Measurements from ENCODE around the gene AMZ1.

The AMZ1 gene

GRCh38 chr7:2640846-2641316, 47.1 kb upstream of the AMZ1 start:
- H3K4me3 ChIP-seq (ENCODE audit: control insufficient read depth, low read depth, low read length), result no peak overlapping the region
- TF ChIP-seq CTCF (conservative IDR thresholded peaks at IDR 0.05; ENCODE audit: control insufficient read depth, insufficient read depth, low read depth, low read length), result no peak
- no peak for DNase-seq (ENCODE audit: low read depth)

DNA sequence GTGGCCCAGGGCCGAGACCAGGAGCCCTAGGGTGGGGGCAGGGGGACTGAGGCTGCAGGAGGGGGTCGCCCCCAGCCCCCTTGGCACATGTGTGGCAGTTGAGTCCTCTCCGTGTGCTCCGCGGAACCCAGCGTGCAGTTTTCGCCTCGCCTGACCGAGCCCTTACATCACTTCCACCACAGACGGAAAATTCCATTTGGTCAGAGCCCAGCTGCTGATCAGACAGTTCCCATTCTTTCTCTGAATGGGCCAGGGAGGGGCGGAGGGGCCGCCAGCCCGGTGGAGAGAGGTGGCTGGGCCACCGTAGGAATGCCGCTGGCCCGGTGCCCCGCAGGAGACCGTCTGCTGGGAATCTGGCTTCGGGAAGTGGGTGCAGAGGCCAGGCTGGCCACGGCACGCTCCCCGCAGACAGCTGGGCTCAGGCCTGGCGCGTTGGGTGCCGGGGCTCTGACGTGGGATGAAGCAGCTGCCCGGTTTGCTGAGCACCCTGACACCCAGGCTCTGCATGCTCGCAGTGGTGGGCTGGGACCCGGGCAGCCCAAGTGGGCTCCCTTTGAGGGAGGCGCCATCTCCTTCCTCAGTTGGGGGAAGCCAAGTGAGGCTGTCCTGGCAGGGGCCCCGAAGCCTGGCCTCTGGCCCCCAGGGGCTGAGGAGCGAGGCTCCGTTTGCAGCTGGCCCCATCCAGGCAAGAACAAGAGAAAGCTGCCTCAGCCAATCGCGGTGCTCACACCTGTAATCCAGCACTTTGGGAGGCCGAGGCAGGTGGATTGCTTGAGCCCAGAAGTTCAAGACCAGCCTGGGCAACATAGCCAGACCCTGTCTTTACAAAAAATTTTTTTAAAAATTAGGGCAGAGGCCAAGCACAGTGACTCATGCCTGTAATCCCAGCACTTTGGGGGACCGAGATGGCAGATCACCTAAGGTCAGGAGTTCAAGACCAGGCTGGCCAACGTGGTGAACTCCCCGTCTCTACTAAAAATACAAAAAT, 46.3 kb upstream of the AMZ1 start:
- DNase-seq (ENCODE audit: low read depth), result peak; percentile 92
- H3K4me3 ChIP-seq (ENCODE audit: control insufficient read depth, low read depth, low read length), result no peak overlapping the region
- no peak for TF ChIP-seq CTCF (conservative IDR thresholded peaks at IDR 0.05; ENCODE audit: control insufficient read depth, insufficient read depth, low read depth, low read length)

DNA sequence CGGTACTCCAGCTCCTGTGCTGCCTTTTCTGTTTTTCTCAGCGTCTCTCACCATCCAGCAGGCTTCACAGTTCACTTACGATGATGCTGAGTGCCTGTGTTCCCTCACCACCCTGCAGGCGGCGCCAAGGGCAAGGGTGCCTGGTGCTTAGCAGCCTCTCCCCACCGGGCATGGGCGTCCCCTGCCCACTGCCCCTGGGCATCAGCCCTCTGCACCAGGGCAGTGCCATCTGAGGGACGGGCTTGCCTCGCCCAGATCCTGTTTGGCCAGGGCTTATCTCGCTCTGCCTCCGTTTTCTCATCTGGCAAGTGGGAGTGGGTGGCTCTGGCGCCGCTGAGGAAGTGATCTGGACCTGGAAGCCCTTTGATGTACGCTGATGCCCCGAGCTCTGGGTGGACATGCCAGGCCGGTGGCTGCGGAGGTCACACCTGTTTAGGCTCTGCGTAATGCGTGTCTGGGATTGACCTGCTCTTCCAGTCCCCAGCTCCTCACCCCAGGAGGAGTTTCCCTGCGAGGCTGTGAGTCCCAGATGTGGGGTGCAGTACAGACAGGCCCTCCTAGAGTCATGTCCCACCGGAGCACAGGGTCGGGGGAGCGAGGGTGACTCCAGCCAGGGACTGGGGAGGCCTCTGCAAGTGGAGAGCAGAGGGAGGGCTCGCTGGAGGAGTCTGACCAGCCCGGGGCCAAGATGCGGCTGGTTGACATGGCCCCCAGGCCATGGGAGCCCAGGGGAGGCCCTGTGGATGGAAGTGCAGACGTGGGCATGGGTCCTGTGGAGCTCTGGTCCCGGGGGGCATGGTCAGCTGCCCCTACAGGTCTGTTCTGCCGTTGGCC, 44.4 kb upstream of the AMZ1 start:
- no peak for TF ChIP-seq CTCF (conservative IDR thresholded peaks at IDR 0.05; ENCODE audit: control insufficient read depth, insufficient read depth, low read depth, low read length)
- no peak overlapping the region for H3K4me3 ChIP-seq (ENCODE audit: control insufficient read depth, low read depth, low read length)
- no peak for DNase-seq (ENCODE audit: low read depth)

GRCh38 chr7:2644220-2644561, 43.8 kb upstream of the AMZ1 start:
- no peak overlapping the region for H3K4me3 ChIP-seq (ENCODE audit: control insufficient read depth, low read depth, low read length)

GRCh38 chr7:2644562-2645273, 43.3 kb upstream of the AMZ1 start:
- TF ChIP-seq CTCF (conservative IDR thresholded peaks at IDR 0.05; ENCODE audit: control insufficient read depth, insufficient read depth, low read depth, low read length), result no peak
- H3K4me3 ChIP-seq (ENCODE audit: control insufficient read depth, low read depth, low read length), result no peak overlapping the region
- no peak for DNase-seq (ENCODE audit: low read depth)

More at GRCh38 chr7:2644220-2644561, 43.8 kb upstream of the AMZ1 start:
- TF ChIP-seq CTCF (conservative IDR thresholded peaks at IDR 0.05; ENCODE audit: control insufficient read depth, insufficient read depth, low read depth, low read length), result no peak
- no peak for DNase-seq (ENCODE audit: low read depth)

DNA sequence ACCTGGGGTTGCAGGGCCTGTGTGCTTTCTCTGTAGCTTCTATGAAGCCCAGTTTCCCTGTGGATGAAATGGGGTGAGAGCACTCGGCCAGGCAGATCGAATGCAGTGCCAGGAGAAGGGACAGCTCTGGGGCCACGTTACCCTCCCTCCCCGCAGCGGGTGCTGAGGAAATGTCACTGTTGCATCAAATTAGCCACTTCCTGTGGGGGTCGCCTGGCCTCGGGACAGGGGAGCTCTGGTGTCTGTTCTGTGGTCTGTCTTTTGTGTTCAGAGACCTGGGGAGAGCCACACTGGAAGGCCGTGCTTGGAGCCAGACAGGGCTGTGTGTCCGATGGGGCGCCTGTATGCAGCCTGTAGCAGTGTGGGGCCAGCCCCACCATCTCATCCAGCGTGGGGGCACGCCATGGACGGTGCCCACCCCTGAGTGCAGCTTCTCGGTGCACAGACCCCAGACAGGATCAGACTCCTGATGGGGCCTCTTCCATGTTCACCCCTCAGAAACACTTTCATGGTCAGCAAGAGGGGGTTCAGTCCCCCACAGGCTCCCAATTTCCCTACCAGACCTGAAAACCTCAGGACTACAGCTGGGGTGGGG, 42.6 kb upstream of the AMZ1 start:
- no peak for TF ChIP-seq CTCF (conservative IDR thresholded peaks at IDR 0.05; ENCODE audit: control insufficient read depth, insufficient read depth, low read depth, low read length)
- no peak overlapping the region for H3K4me3 ChIP-seq (ENCODE audit: control insufficient read depth, low read depth, low read length)
- DNase-seq (ENCODE audit: low read depth), result no peak
